HG03432 (cell line): ENCODE measurements around the gene ARFGAP1.
"Not testable (repeated sequence)": the region's sequence is repeated elsewhere in the genome, so short reads cannot be mapped to it uniquely, and the experiment has no call there.

ENCODE experiments used
- ATAC-seq: cut with Tn5 transposase; IDR thresholded peaks from one replicate; pipeline ENCODE4 v1.9.1; 2021; ENCODE audit warnings: mild to moderate bottlenecking, moderate library complexity; ENCODE audit not compliant: unreplicated experiment

ARFGAP1 gene

DNA sequence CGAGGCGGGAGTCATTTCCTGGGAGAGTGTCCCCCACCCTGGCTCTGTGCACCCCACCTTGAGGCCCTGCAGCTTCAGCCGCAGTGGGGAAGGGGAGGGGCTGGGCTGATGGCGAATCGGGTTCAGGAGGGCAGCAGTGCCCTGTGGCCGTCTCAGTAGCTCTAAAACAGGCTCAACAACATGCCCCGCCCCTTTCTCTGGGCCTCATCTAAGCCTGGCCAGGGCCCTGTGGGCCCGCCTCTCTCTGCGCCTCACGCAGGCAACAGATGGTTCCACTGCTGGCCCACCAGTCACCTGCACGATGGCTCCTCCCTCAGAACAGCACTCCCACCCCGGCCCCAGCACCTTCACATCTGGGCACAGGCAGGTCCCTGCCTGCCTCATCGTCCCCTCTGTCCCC, 58.3 kb downstream of the ARFGAP1 start:
- no peak for ATAC-seq

DNA sequence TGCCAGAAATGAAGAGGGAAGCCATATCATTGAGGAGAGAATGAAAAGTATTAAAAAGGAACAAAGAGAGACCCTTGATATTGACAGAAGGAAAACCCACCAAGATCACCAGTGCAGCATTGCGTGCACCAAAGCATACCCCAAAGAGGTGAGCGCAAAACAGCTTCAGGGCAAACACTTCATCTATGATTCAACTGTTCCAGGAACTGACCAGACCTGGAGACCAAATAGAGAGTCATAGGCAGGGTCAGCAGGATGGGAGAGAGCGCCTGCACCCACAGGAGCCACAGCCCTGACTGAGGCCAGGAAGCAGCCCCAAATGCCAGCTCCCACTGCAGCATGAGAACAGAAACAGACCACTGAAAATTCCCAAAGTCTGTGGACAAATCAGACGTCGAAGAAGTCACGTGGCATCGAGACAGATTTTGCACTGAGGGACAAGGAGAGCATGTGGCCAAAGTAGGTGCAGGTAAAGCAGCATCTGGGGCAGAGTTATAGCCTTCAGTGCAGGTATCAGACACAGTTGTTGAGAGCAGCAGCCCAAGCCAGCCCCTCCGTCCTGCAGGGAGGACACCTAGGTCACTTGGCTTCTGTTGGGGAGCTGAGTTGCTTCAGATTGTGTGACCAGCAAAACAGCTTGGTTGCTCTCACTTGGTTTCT, 59.3 kb downstream of the ARFGAP1 start:
- ATAC-seq = no peak

DNA sequence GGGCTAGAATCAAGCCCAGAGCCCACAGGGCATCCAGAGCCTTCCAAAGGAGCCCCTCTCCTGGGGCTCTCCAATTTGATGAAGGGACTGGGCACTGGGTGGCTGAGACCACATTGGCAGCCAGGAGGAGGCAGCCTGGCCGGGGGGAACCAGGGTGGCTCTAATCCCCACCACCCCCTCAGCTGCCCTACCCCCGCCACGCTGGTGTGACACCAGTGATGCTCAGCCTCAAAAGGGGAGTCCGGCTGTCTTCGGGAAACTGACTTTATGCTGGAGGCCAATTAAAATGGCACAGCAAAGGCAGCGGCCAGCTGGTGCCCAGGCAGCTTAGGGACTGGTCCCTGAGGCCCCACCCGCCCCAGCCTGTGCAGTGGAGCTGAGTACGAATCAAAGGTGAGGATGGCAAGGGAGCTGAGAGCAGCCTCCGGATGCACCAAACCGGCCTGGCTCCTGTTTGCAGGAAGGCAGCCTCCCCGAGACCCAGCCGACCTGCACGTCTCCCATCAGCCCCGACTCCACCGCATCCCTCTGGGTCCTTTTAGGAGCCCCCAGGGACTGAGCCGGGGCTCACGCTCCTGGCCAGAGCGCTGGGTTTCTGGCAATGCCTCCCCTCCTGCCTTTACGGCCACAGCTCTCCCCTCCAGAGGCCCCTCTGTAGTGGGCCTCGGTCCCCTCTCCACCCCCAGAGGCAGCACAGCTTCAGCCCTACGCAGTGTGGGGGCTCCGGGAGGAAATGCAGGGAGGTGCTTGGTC, 60.1 kb downstream of the ARFGAP1 start:
- no peak for ATAC-seq

DNA sequence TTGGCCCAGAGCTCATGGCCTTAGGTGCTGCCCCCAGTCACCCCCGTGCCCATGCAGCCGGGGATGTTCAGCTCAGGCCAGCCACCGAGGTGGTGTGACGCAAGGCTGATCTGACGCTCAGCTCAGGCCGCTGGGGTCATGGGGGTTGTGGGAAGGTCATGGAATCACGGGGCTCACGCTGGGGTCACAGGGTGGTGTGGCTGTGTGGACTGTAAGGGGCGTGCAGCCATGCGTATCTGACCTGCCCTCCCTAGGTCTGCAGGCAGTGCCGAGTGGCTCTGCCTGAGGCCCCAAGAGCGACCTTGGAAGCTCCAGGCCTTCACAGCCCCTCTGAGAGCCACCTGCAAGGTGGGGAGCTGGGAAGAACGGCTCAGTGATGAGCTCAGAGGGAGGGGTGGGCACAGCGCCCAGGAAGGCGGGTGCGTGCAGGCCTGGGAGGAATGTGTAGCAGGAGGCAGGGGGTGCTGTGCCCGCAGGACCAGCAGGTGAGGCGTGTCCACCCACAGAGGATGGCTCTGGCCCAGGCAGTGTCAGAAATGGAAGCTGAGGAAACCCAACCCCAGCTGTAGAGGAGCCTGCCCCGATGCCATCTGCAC, 60.7 kb downstream of the ARFGAP1 start:
- no peak for ATAC-seq

DNA sequence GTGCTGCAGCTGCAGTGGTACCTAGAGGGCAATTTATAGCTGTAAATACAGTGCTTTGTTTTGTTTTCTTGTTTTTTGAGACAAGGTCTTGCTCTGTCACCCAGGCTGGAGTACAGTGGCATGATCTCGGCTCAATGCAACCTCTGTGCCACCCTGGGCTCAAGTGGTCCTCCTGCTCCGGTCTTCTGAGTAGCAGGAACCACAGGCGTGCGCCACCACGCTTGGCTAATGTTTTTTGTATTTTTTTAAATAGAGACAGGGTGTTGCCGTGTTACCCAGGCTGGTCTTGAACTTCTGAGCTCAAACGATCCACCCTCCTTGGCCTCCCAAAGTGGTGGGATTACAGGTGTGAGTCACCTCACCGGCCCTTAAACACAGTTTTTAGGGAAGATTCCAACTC, 61.7 kb downstream of the ARFGAP1 start:
- no peak for ATAC-seq

DNA sequence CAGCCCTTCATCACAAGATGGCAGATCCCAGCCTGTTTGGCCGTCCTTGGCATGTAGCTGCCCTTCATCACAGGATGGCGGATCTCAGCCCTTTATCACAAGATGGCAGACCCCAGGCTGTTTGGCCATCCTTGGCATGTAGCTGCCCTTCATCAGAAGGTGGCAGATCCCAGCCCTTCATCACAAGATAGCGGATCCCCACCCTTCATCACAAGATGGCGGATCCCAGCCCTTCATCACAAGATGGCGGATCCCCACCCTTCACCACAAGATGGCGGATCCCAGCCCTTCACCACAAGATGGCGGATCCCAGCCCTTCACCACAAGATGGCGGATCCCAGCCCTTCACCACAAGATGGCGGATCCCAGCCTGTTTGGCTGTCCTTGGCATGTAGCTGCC, 62.4 kb downstream of the ARFGAP1 start:
- not testable (repeated sequence) for ATAC-seq

DNA sequence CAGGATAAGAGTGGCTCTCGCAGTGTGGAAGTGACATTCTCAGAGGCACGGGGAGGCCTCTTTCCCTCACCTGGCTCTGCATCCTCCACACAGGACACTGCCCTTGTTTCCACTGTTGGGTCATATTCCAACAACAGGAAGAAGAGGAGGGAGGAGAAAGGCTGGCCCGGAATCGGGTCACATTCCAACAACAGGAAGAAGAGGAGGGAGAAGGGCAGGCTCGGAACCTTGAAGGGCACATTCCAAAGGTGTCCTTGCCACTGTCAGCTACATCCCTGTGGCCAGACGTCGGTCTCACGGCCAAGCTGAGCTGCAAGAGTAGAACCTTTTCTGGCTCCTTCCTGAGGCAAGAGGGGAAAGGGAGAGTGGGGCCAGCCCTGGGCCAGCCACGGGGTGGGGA, 63.1 kb downstream of the ARFGAP1 start:
- ATAC-seq = no peak

DNA sequence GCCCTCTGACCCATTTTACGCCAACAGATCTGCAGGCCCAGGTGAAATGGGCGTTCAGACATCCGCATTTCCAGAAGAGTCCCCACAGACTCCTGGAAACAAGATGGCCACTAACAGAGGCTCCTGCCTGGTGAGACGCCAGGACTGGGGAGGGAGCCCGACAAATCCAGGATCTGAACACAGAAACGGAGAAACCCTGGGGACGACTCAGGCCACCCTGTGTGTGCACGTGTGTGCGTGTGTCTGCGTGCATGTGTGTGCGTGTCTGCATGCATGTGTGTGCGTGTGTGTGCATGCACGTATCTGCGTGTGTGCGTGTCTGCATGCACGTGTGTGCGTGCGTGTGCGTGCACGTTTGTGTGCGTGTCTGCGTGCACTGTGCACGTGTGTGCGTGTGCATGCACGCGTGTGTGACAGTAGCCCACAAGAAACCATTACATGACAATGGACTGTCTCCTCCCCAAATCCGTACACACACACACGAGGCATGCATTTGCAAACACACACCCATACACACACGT, 63.7 kb downstream of the ARFGAP1 start:
- no peak for ATAC-seq

DNA sequence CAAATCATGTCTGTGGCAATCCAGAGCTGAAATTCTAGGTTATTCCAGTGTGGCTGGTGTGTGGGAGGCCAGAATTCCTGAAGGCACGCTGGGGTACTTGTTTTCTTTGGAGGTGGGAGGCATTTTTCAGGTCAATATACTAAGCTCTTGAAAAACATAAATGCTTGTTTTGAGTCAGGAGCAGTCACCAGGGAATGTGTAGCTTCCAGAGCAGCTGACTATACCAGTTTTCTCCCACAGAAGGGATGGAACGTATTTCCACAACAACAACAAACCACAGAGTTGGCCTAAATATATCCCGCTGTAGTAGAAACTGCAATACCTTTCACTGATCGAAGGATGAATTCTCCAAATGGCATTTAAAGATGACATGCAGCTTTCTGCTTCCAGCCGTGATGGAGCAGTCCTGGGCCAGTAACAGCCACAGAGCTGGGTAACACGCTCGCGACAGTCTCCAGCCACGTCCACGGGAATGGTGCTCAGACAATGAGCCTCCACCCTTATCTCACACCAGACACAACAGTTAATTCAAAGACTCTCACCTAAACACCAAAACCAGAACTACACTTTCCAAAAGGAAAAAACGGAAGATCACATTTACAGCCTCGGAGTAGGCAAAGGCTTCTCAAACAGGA, 65.3 kb downstream of the ARFGAP1 start:
- no peak for ATAC-seq
